ENCODE data around the gene DENND5B. TPM values are rescaled to one million over a fixed set of nuclear protein-coding genes. Genes with fewer than 3 reads are reported as not detected.

Gene DENND5B
- total and polyA plus RNA-seq, 3 experiments from 2014 or later: 0.04 TPM; not detected in 2

- DNase-seq: no peak
- CTCF ChIA-PET: no interaction called here
- Histone ChIP-seq H3K27me3 (ENCODE audit: insufficient read depth, low read length, poor library complexity, severe bottlenecking) (no peaks in the 10 kb centered on the region), H3K36me3 (ENCODE audit: insufficient read depth, low read length) (no peaks in the 10 kb centered on the region), H3K4me1 (ENCODE audit: insufficient read depth, low read length) (no peaks in the 10 kb centered on the region), H3K4me3 (ENCODE audit: low read length) (no peak overlapping the region), H3K27ac (ENCODE audit: low read depth, low read length) (no peak overlapping the region), H3K9me3 (ENCODE audit: low read length) (no peaks in the 10 kb centered on the region)
- no peaks in the 10 kb centered on the region for H3K9me3 Mint-ChIP-seq
- POLR2A ChIA-PET: no interaction called here
- no peaks in the 10 kb centered on the region for H3K4me1 Mint-ChIP-seq
- H3K27me3 Mint-ChIP-seq: peaks cover 9 to 28% of the 10 kb centered on the region in 2 donors
- no peak overlapping the region for H3K4me3 Mint-ChIP-seq
- no peaks in the 10 kb centered on the region for H3K36me3 Mint-ChIP-seq
- no peak overlapping the region for H3K27ac Mint-ChIP-seq
Observed at GRCh38 chr12:31521964-31522363, 69.0 kb downstream of the DENND5B start.

DNA sequence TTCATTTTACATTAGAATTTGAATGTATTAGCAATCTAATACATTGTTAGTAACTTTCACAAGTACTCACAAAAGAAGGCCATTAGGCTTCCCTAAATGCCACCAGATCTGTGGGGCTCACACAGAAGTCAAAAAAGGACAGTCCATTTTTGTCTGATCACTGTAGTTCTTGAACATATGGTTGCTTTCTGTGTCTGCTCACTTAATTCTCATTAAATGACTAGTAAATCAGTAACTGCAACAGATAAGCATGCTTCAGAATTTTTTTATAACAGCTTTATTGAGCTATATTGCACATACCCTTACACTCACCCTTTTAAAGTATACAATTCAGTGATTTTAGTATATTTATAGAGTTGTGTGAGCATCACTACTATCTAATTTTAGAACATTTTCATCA lies 71.4 kb downstream of the DENND5B start:
- H3K27ac Mint-ChIP-seq: no peak overlapping the region
- ChIA-PET CTCF (no interaction called here), POLR2A (no interaction called here)
- H3K36me3 Mint-ChIP-seq: no peaks in the 10 kb centered on the region
- H3K36me3 ChIP-seq (ENCODE audit: insufficient read depth, low read length): no peaks in the 10 kb centered on the region
- peaks cover 4 to 16% of the 10 kb centered on the region in 2 donors for H3K27me3 Mint-ChIP-seq
- H3K27me3 ChIP-seq (ENCODE audit: insufficient read depth, low read length, poor library complexity, severe bottlenecking): no peaks in the 10 kb centered on the region
- H3K4me3 Mint-ChIP-seq: no peak overlapping the region
- DNase-seq: no peak
- H3K4me1 Mint-ChIP-seq: no peaks in the 10 kb centered on the region
- H3K9me3 Mint-ChIP-seq: no peaks in the 10 kb centered on the region
- no peak overlapping the region for H3K4me3 ChIP-seq (ENCODE audit: low read length)
- no peaks in the 10 kb centered on the region for H3K4me1 ChIP-seq (ENCODE audit: insufficient read depth, low read length)
- no peak overlapping the region for H3K27ac ChIP-seq (ENCODE audit: low read depth, low read length)
- H3K9me3 ChIP-seq (ENCODE audit: low read length): no peaks in the 10 kb centered on the region

DNA sequence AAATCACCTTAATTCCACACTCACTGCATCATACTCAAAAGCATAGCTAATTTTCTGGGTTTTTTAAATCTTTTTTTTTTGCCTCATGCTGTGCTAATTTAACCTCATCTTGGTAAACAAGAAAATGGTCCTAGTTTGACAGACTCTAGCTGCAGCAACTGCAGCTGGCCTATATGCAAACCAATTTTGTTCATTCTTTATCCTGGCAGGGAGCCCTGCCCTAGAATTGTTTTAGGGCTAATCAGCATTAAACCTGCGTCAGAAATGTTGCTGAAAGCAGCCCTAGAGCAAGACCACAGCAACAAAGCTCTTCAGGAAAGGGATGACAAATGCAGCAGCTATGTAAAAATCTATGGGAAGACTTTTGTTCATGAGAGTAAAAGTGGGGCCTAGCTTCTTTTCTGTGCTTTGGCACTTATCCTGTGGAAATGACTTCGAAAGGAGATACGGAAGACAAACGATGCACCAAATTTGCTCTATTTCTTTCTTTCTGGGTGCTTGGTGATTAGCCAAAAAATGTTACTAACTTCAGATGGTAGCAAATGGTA lies 72.2 kb downstream of the DENND5B start:
- H3K4me1 Mint-ChIP-seq: no peaks in the 10 kb centered on the region
- H3K4me1 ChIP-seq (ENCODE audit: insufficient read depth, low read length): no peaks in the 10 kb centered on the region
- no peak overlapping the region for H3K4me3 ChIP-seq (ENCODE audit: low read length)
- H3K36me3 Mint-ChIP-seq: no peaks in the 10 kb centered on the region
- H3K4me3 Mint-ChIP-seq: no peak overlapping the region
- POLR2A ChIA-PET: no interaction called here
- no peak overlapping the region for H3K27ac ChIP-seq (ENCODE audit: low read depth, low read length)
- CTCF ChIA-PET: no interaction called here
- H3K36me3 ChIP-seq (ENCODE audit: insufficient read depth, low read length): no peaks in the 10 kb centered on the region
- peaks cover 4 to 23% of the 10 kb centered on the region in 2 donors for H3K27me3 Mint-ChIP-seq
- DNase-seq: no peak
- no peaks in the 10 kb centered on the region for H3K27me3 ChIP-seq (ENCODE audit: insufficient read depth, low read length, poor library complexity, severe bottlenecking)
- H3K9me3 Mint-ChIP-seq: no peaks in the 10 kb centered on the region
- H3K9me3 ChIP-seq (ENCODE audit: low read length): no peaks in the 10 kb centered on the region
- H3K27ac Mint-ChIP-seq: no peak overlapping the region

DNA sequence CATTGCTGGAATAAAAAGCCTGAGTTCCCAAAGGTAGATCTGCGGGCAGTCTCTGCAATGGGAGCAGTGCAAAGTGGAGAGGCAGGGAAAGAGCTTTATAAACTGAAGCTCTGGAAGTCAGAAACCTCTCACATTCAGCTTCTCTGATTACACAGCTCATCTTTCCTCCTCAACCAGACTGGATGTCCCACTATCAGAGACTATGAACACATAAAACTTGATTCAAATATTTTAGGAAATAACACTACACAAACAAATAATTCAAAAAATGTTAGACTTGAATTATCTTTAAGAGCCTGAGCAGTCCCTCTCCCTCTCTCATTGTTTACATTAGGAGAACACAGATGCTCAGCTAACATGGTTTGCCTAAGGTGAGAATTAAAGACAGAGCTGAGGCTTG lies 72.9 kb downstream of the DENND5B start:
- Mint-ChIP-seq H3K27me3 (peaks cover 3 to 24% of the 10 kb centered on the region in 2 donors), H3K27ac (no peak overlapping the region), H3K36me3 (no peaks in the 10 kb centered on the region), H3K4me1 (no peaks in the 10 kb centered on the region), H3K9me3 (no peaks in the 10 kb centered on the region), H3K4me3 (no peak overlapping the region)
- CTCF ChIA-PET: no interaction called here
- Histone ChIP-seq H3K36me3 (ENCODE audit: insufficient read depth, low read length) (no peaks in the 10 kb centered on the region), H3K4me1 (ENCODE audit: insufficient read depth, low read length) (no peaks in the 10 kb centered on the region), H3K27me3 (ENCODE audit: insufficient read depth, low read length, poor library complexity, severe bottlenecking) (no peaks in the 10 kb centered on the region), H3K4me3 (ENCODE audit: low read length) (no peak overlapping the region), H3K27ac (ENCODE audit: low read depth, low read length) (no peak overlapping the region), H3K9me3 (ENCODE audit: low read length) (no peaks in the 10 kb centered on the region)
- POLR2A ChIA-PET: no interaction called here
- DNase-seq: no peak

- H3K27me3 Mint-ChIP-seq: peaks cover 3 to 24% of the 10 kb centered on the region in 2 donors
- H3K36me3 Mint-ChIP-seq: no peaks in the 10 kb centered on the region
- no peak overlapping the region for H3K4me3 Mint-ChIP-seq
- ChIA-PET CTCF (no interaction called here), POLR2A (no interaction called here)
- H3K4me3 ChIP-seq (ENCODE audit: low read length): no peak overlapping the region
- H3K9me3 Mint-ChIP-seq: no peaks in the 10 kb centered on the region
- no peak overlapping the region for H3K27ac Mint-ChIP-seq
- no peaks in the 10 kb centered on the region for H3K9me3 ChIP-seq (ENCODE audit: low read length)
- no peaks in the 10 kb centered on the region for H3K36me3 ChIP-seq (ENCODE audit: insufficient read depth, low read length)
- H3K4me1 Mint-ChIP-seq: no peaks in the 10 kb centered on the region
- H3K4me1 ChIP-seq (ENCODE audit: insufficient read depth, low read length): no peaks in the 10 kb centered on the region
- no peak for DNase-seq
- H3K27ac ChIP-seq (ENCODE audit: low read depth, low read length): no peak overlapping the region
- no peaks in the 10 kb centered on the region for H3K27me3 ChIP-seq (ENCODE audit: insufficient read depth, low read length, poor library complexity, severe bottlenecking)
Observed at GRCh38 chr12:31516702-31517101, 74.2 kb downstream of the DENND5B start.

- no peak overlapping the region for H3K4me3 Mint-ChIP-seq
- no peak overlapping the region for H3K27ac Mint-ChIP-seq
- no peaks in the 10 kb centered on the region for H3K4me1 Mint-ChIP-seq
Observed at GRCh38 chr12:31514912-31515311, 76.0 kb downstream of the DENND5B start.

GRCh38 chr12:31510034-31510433 lies 80.9 kb downstream of the DENND5B start:
- peaks cover 0 to 19% of the 10 kb centered on the region in 2 donors for H3K27me3 Mint-ChIP-seq
- DNase-seq: no peak
- no peak overlapping the region for H3K4me3 Mint-ChIP-seq
- no peaks in the 10 kb centered on the region for H3K4me1 ChIP-seq (ENCODE audit: insufficient read depth, low read length)
- peaks cover 0 to 6% (median 3%) of the 10 kb centered on the region in 5 donors for H3K9me3 Mint-ChIP-seq
- CTCF ChIA-PET: no interaction called here
- no peaks in the 10 kb centered on the region for H3K9me3 ChIP-seq (ENCODE audit: low read length)
- H3K4me1 Mint-ChIP-seq: no peaks in the 10 kb centered on the region
- no peak overlapping the region for H3K4me3 ChIP-seq (ENCODE audit: low read length)
- H3K27ac Mint-ChIP-seq: no peak overlapping the region
- H3K27ac ChIP-seq (ENCODE audit: low read depth, low read length): no peak overlapping the region
- H3K36me3 ChIP-seq (ENCODE audit: insufficient read depth, low read length): no peaks in the 10 kb centered on the region
- H3K27me3 ChIP-seq (ENCODE audit: insufficient read depth, low read length, poor library complexity, severe bottlenecking): no peaks in the 10 kb centered on the region
- POLR2A ChIA-PET: no interaction called here
- no peaks in the 10 kb centered on the region for H3K36me3 Mint-ChIP-seq

More at GRCh38 chr12:31514912-31515311, 76.0 kb downstream of the DENND5B start:
- Histone ChIP-seq H3K9me3 (ENCODE audit: low read length) (no peaks in the 10 kb centered on the region), H3K27ac (ENCODE audit: low read depth, low read length) (no peak overlapping the region), H3K36me3 (ENCODE audit: insufficient read depth, low read length) (no peaks in the 10 kb centered on the region), H3K4me3 (ENCODE audit: low read length) (no peak overlapping the region), H3K27me3 (ENCODE audit: insufficient read depth, low read length, poor library complexity, severe bottlenecking) (no peaks in the 10 kb centered on the region), H3K4me1 (ENCODE audit: insufficient read depth, low read length) (no peaks in the 10 kb centered on the region)
- no peak for DNase-seq
- CTCF ChIA-PET: no interaction called here
- POLR2A ChIA-PET: no interaction called here
- no peaks in the 10 kb centered on the region for H3K36me3 Mint-ChIP-seq
- H3K27me3 Mint-ChIP-seq: peaks cover 1 to 24% of the 10 kb centered on the region in 2 donors
- no peaks in the 10 kb centered on the region for H3K9me3 Mint-ChIP-seq

GRCh38 chr12:31508436-31509150 lies 82.3 kb downstream of the DENND5B start:
- H3K4me1 ChIP-seq (ENCODE audit: insufficient read depth, low read length): no peaks in the 10 kb centered on the region
- H3K27ac ChIP-seq (ENCODE audit: low read depth, low read length): no peak overlapping the region
- ChIA-PET POLR2A (no interaction called here), CTCF (no interaction called here)
- no peaks in the 10 kb centered on the region for H3K27me3 ChIP-seq (ENCODE audit: insufficient read depth, low read length, poor library complexity, severe bottlenecking)
- no peak overlapping the region for H3K4me3 ChIP-seq (ENCODE audit: low read length)
- Mint-ChIP-seq H3K4me3 (no peak overlapping the region), H3K4me1 (no peaks in the 10 kb centered on the region), H3K27me3 (peaks cover 0 to 12% of the 10 kb centered on the region in 2 donors), H3K9me3 (peaks cover 0 to 9% (median 3%) of the 10 kb centered on the region in 5 donors), H3K36me3 (no peaks in the 10 kb centered on the region), H3K27ac (no peak overlapping the region)
- no peak for DNase-seq
- no peaks in the 10 kb centered on the region for H3K36me3 ChIP-seq (ENCODE audit: insufficient read depth, low read length)
- no peaks in the 10 kb centered on the region for H3K9me3 ChIP-seq (ENCODE audit: low read length)
